GM23338 (cell line): ENCODE data around the gene MYO1C.

Source experiments
- CREB1 ChIP-seq: fragments of 250-450 bp; sonication (Bioruptor Pico); IDR thresholded peaks from 2 replicates; pipeline ENCODE4 v1.5.0; 2020; ENCODE audit warnings: low read depth, mild to moderate bottlenecking, moderate library complexity
- CTCF ChIP-seq, 2 experiments: fragments of 200-600 bp in 1 of 2; sonication (generic) in 1 of 2; conservative IDR thresholded peaks; 2 replicates each; pipeline versions ENCODE4 v1.5.1 to v1.6.1; 2016 to 2017; ENCODE audit warnings: antibody characterized with exemption in 2 of 2, low read depth in 2 of 2, mild to moderate bottlenecking in 2 of 2, moderate library complexity in 1 of 2
- EZH2 ChIP-seq: fragments of 200-600 bp; sonication (generic); IDR thresholded peaks from one replicate; pipeline ENCODE4 v1.8.0; 2017; ENCODE audit warnings: antibody characterized with exemption, mild to moderate bottlenecking, low read depth; ENCODE audit not compliant: unreplicated experiment
- JUNB ChIP-seq: IDR thresholded peaks from one replicate; pipeline ENCODE4 v1.6.1; 2016; ENCODE audit warnings: antibody characterized with exemption; ENCODE audit not compliant: unreplicated experiment
- POLR2AphosphoS5 ChIP-seq: IDR thresholded peaks from 2 replicates; pipeline ENCODE4 v1.6.1; 2016; ENCODE audit warnings: antibody characterized with exemption, low read depth
- ZNF462 ChIP-seq: fragments of 250-450 bp; sonication (Bioruptor Pico); IDR thresholded peaks from 2 replicates; pipeline ENCODE4 v1.5.0; 2020; ENCODE audit warnings: mild to moderate bottlenecking, moderate library complexity

GRCh38 chr17:1486802-1487695, 5.4 kb downstream of the MYO1C start:
- TF ChIP-seq CTCF (conservative IDR thresholded peaks at IDR 0.05; ENCODE audit: low read depth in 2 of 2) (no peak), POLR2AphosphoS5 (peak; percentile 20; the same call in 1 of the 2 replicates), ZNF462 (no peak), JUNB (no peak), CREB1 (no peak), EZH2 (peak; percentile 36)
